Glutamatergic neuron (in vitro differentiated cells): ENCODE data around the gene MAML1. TPM values are rescaled to one million over a fixed set of nuclear protein-coding genes. Genes with fewer than 3 reads are reported as not detected.

Experiments
- DNase-seq: peaks from one replicate; pipeline ENCODE4 v3.0.0; 2022
- H3K27ac Mint-ChIP-seq: one replicate; pipeline ENCODE4 v1.8.0; 2020; ENCODE audit warnings: mild to moderate bottlenecking, mixed read lengths, inconsistent platforms; ENCODE audit not compliant: unreplicated experiment
- H3K27me3 Mint-ChIP-seq: one replicate; pipeline ENCODE4 v1.8.0; 2020; ENCODE audit warnings: mild to moderate bottlenecking, moderate library complexity, mixed read lengths, inconsistent platforms; ENCODE audit not compliant: unreplicated experiment
- H3K36me3 Mint-ChIP-seq: one replicate; pipeline ENCODE4 v1.8.0; 2020; ENCODE audit warnings: mild to moderate bottlenecking, mixed read lengths, inconsistent platforms; ENCODE audit not compliant: unreplicated experiment
- H3K4me1 Mint-ChIP-seq: one replicate; pipeline ENCODE4 v1.8.0; 2020; ENCODE audit warnings: mild to moderate bottlenecking, low read depth, mixed read lengths, inconsistent platforms; ENCODE audit not compliant: unreplicated experiment
- H3K4me3 Mint-ChIP-seq: one replicate; pipeline ENCODE4 v1.8.0; 2020; ENCODE audit warnings: mild to moderate bottlenecking, mixed read lengths, inconsistent platforms; ENCODE audit not compliant: unreplicated experiment
- H3K9me3 Mint-ChIP-seq: one replicate; pipeline ENCODE4 v1.8.0; 2020; ENCODE audit warnings: mild to moderate bottlenecking, moderate library complexity, mixed read lengths, inconsistent platforms; ENCODE audit not compliant: unreplicated experiment
- CTCF ChIP-seq: fragments of 200-600 bp; sonication (generic); IDR thresholded peaks from one replicate; pipeline ENCODE4 v1.5.0; 2021; ENCODE audit not compliant: partially characterized antibody, unreplicated experiment
- total RNA-seq: library from RNA; stranded (reverse); fragmentation: NEBNext Ultra II Directional; extraction: Animal tissue kit (Norgen Biotek cat#: 25700); gene quantifications from one replicate; pipeline ENCODE4 v1.2.1, GENCODE V29; 2021; ENCODE audit not compliant: unreplicated experiment

Gene MAML1
- total RNA-seq, 1 donor from 2014 or later: 30.0 TPM

- H3K27me3 Mint-ChIP-seq: peaks cover 1% of the 10 kb centered on the region
- no peaks in the 10 kb centered on the region for H3K36me3 Mint-ChIP-seq
- no peak for TF ChIP-seq CTCF
Observed at GRCh38 chr5:179716286-179716685, 16.3 kb upstream of the MAML1 start.

GRCh38 chr5:179720222-179720621 lies 12.4 kb upstream of the MAML1 start:
- peaks cover 6% of the 10 kb centered on the region for H3K36me3 Mint-ChIP-seq
- peaks cover 2% of the 10 kb centered on the region for H3K27me3 Mint-ChIP-seq
- TF ChIP-seq CTCF: no peak
- DNase-seq: no peak
- H3K27ac Mint-ChIP-seq: no peak overlapping the region
- H3K4me3 Mint-ChIP-seq: no peak overlapping the region
- H3K9me3 Mint-ChIP-seq: peaks cover 4% of the 10 kb centered on the region
- H3K4me1 Mint-ChIP-seq: no peaks in the 10 kb centered on the region

More at GRCh38 chr5:179716286-179716685, 16.3 kb upstream of the MAML1 start:
- Mint-ChIP-seq H3K9me3 (no peaks in the 10 kb centered on the region), H3K4me3 (no peak overlapping the region), H3K4me1 (no peaks in the 10 kb centered on the region), H3K27ac (no peak overlapping the region)
- no peak for DNase-seq

- H3K9me3 Mint-ChIP-seq: peaks cover 4% of the 10 kb centered on the region
- no peak for TF ChIP-seq CTCF
- peaks cover 6% of the 10 kb centered on the region for H3K36me3 Mint-ChIP-seq
- DNase-seq: no peak
- no peaks in the 10 kb centered on the region for H3K4me1 Mint-ChIP-seq
- no peak overlapping the region for H3K27ac Mint-ChIP-seq
- peaks cover 2% of the 10 kb centered on the region for H3K27me3 Mint-ChIP-seq
- H3K4me3 Mint-ChIP-seq: no peak overlapping the region
Observed at GRCh38 chr5:179724163-179724562, 8.5 kb upstream of the MAML1 start.

GRCh38 chr5:179727106-179727505 lies 5.5 kb upstream of the MAML1 start:
- Mint-ChIP-seq H3K4me3 (no peak overlapping the region), H3K4me1 (no peaks in the 10 kb centered on the region), H3K9me3 (peaks cover 4% of the 10 kb centered on the region), H3K36me3 (peaks cover 6% of the 10 kb centered on the region), H3K27ac (no peak overlapping the region), H3K27me3 (peaks cover 4% of the 10 kb centered on the region)
- no peak for DNase-seq
- no peak for TF ChIP-seq CTCF

GRCh38 chr5:179729303-179729702 lies 3.3 kb upstream of the MAML1 start:
- Mint-ChIP-seq H3K4me3 (no peak overlapping the region), H3K27me3 (peaks cover 3% of the 10 kb centered on the region), H3K27ac (no peak overlapping the region), H3K36me3 (peaks cover 4% of the 10 kb centered on the region), H3K9me3 (peaks cover 4% of the 10 kb centered on the region), H3K4me1 (peaks cover 2% of the 10 kb centered on the region)
- TF ChIP-seq CTCF: no peak
- no peak for DNase-seq
